WERI-Rb-1 (cell line): ENCODE measurements around the gene NRM.
"Not testable (repeated sequence)": the region's sequence is repeated elsewhere in the genome, so short reads cannot be mapped to it uniquely, and the experiment has no call there.

Experiments
- DNase-seq: peaks from one replicate; pipeline ENCODE4 v3.0.0-alpha.2; 2020
- H3K27ac ChIP-seq: fragments of 250-450 bp; sonication (Bioruptor Pico); 2 replicates; pipeline ENCODE4 v1.5.1; 2020; ENCODE audit warnings: mild to moderate bottlenecking, moderate library complexity
- H3K27me3 ChIP-seq: fragments of 250-450 bp; sonication (Bioruptor Pico); 2 replicates; pipeline ENCODE4 v1.5.1; 2021; ENCODE audit warnings: mild to moderate bottlenecking, low read depth, moderate library complexity; ENCODE audit not compliant: insufficient read depth, severe bottlenecking
- H3K36me3 ChIP-seq: fragments of 250-450 bp; sonication (Bioruptor Pico); 2 replicates; pipeline ENCODE4 v1.5.1; 2020; ENCODE audit warnings: mild to moderate bottlenecking, moderate library complexity
- H3K4me3 ChIP-seq: 2 replicates; pipeline ENCODE4 v1.5.1; 2011; ENCODE audit warnings: low read depth, mild to moderate bottlenecking, control low read depth, low read length
- H3K9me3 ChIP-seq: fragments of 250-450 bp; sonication (Bioruptor Pico); 2 replicates; pipeline ENCODE4 v1.5.1; 2021; ENCODE audit warnings: mild to moderate bottlenecking, moderate library complexity; ENCODE audit not compliant: severe bottlenecking
- CTCF ChIP-seq: IDR thresholded peaks from 2 replicates; pipeline ENCODE4 v1.5.1; 2011; ENCODE audit warnings: low read depth, mild to moderate bottlenecking, control low read depth, inconsistent platforms, low read length

The NRM gene

GRCh38 chr6:30724906-30725667, 34.3 kb upstream of the NRM start:
- peaks cover 94% of the 10 kb centered on the region for H3K36me3 ChIP-seq
- H3K27me3 ChIP-seq: no peaks in the 10 kb centered on the region
- no peak for DNase-seq
- H3K27ac ChIP-seq: no peak overlapping the region
- no peaks in the 10 kb centered on the region for H3K9me3 ChIP-seq
- no peak overlapping the region for H3K4me3 ChIP-seq
- TF ChIP-seq CTCF: no peak

DNA sequence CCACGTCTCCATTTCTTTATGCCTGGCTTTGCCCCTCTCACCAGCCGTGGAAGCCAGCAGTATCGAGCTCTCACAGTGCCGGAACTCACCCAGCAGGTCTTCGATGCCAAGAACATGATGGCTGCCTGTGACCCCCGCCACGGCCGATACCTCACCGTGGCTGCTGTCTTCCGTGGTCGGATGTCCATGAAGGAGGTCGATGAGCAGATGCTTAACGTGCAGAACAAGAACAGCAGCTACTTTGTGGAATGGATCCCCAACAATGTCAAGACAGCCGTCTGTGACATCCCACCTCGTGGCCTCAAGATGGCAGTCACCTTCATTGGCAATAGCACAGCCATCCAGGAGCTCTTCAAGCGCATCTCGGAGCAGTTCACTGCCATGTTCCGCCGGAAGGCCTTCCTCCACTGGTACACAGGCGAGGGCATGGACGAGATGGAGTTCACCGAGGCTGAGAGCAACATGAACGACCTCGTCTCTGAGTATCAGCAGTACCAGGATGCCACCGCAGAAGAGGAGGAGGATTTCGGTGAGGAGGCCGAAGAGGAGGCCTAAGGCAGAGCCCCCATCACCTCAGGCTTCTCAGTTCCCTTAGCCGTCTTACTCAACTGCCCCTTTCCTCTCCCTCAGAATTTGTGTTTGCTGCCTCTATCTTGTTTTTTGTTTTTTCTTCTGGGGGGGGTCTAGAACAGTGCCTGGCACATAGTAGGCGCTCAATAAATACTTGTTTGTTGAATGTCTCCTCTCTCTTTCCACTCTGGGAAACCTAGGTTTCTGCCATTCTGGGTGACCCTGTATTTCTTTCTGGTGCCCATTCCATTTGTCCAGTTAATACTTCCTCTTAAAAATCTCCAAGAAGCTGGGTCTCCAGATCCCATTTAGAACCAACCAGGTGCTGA, 33.3 kb upstream of the NRM start:
- TF ChIP-seq CTCF: 0 out of 2 replicates have a peak, but pooled peaks have one; percentile 11
- peaks cover 84% of the 10 kb centered on the region for H3K36me3 ChIP-seq
- H3K27ac ChIP-seq, H3K27me3 ChIP-seq, DNase-seq, H3K9me3 ChIP-seq, H3K4me3 ChIP-seq: not testable (repeated sequence)

DNA sequence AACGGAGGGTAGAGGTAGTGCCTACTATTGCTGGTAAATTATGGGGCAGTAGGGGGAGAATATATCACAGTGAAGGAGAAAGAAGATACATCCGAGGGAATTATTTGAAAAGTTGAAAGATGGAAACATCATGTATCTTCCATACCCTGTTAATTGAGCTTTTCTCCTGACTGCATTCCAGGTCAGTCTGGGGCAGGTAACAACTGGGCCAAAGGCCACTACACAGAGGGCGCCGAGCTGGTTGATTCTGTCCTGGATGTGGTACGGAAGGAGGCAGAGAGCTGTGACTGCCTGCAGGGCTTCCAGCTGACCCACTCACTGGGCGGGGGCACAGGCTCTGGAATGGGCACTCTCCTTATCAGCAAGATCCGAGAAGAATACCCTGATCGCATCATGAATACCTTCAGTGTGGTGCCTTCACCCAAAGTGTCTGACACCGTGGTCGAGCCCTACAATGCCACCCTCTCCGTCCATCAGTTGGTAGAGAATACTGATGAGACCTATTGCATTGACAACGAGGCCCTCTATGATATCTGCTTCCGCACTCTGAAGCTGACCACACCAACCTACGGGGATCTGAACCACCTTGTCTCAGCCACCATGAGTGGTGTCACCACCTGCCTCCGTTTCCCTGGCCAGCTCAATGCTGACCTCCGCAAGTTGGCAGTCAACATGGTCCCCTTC, 32.5 kb upstream of the NRM start:
- peak overlapping the region; percentile 10; the same call in 1 of the 2 replicates for H3K27ac ChIP-seq

GRCh38 chr6:30722280-30723112, 31.7 kb upstream of the NRM start:
- Histone ChIP-seq H3K27ac (peak overlapping the region; percentile 98), H3K9me3 (peaks cover 2% of the 10 kb centered on the region), H3K27me3 (no peaks in the 10 kb centered on the region), H3K4me3 (peak overlapping the region; percentile 100), H3K36me3 (peaks cover 69% of the 10 kb centered on the region)
- peak; percentile 90 for DNase-seq
- TF ChIP-seq CTCF: peak; percentile 96

More for the DNA sequence above, 32.5 kb upstream of the NRM start:
- H3K27me3 ChIP-seq, DNase-seq, H3K4me3 ChIP-seq, H3K9me3 ChIP-seq: not testable (repeated sequence)
- H3K36me3 ChIP-seq: peaks cover 77% of the 10 kb centered on the region

DNA sequence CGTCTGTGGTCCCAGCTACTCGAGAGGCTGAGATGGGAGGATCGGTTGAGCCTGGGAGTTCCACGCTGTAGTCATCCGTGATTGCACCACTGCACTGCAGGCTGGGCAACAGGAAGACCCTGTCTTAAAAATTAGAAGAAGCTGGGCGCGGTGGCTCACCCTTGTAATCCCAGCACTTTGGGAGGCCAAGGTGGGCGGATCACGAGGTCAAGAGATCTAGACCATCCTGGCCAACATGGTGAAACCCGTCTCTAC, 31.2 kb upstream of the NRM start:
- not testable (repeated sequence) for H3K9me3 ChIP-seq, DNase-seq, H3K27me3 ChIP-seq
- peaks cover 63% of the 10 kb centered on the region for H3K36me3 ChIP-seq
- peak overlapping the region; percentile 98 for H3K27ac ChIP-seq
- H3K4me3 ChIP-seq: peak overlapping the region; percentile 100

DNA sequence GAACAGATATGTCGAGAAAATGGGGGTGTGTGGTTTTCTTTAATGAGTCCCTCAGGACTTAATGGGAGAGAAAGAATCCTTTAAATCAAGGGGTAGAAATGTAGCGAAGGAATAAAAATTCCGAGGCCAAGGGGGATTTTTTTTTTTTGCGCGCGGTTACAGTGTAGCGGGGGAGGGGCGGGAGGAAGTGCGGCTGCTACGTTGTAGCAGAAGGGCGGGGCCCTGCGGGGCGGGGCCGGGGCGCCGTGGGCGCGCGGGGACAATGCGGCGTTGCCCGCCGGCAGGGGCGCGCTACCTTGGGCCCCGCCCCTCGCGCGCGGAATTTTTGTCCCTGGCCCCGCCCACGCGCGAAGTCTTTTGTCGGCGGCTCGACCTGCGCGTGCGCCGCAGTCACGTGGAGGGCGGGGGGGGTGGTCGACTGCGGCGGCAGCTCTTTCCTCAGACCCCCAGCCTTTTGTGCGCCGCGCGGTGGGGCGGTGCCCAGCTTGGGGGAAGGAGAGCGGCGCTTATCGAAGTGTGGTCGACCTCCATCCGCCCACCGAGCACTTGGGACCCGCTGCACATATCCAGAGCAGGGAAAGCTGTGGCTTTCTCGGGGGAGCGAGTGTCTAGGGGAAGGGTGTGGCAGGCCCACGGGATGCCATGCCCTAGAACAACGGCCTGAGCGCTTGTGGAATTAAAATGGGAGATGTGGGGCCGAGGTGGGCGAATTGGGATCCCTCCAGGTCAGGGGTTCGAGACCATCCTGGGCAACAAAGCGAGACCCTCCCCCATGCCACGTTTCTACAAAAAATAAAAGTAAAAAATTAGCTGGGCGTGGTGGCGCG, 30.6 kb upstream of the NRM start:
- H3K36me3 ChIP-seq: peaks cover 58% of the 10 kb centered on the region
- no peaks in the 10 kb centered on the region for H3K27me3 ChIP-seq
- peak; percentile 97 for DNase-seq
- H3K4me3 ChIP-seq: peak overlapping the region; percentile 100
- TF ChIP-seq CTCF: peak; percentile 50
- peak overlapping the region; percentile 98 for H3K27ac ChIP-seq
- peaks cover 6% of the 10 kb centered on the region for H3K9me3 ChIP-seq
